Lower leg skin (tissue), 4 donors: ENCODE data around the gene RHBDL3. TPM values are rescaled to one million over a fixed set of nuclear protein-coding genes. Genes with fewer than 3 reads are reported as not detected.

Source experiments
- DNase-seq, 2 donors: peaks; one replicate each; pipeline ENCODE4 v3.0.0-alpha.2; 2019; ENCODE audit warnings: low spot score in 2 of 2
- H3K4me3 ChIP-seq: fragments of 200-600 bp; sonication (generic); 2 replicates; pipeline ENCODE4 v1.5.1; 2017; ENCODE audit warnings: mild to moderate bottlenecking, low read depth; ENCODE audit not compliant: poor library complexity, severe bottlenecking
- CTCF ChIP-seq, 3 donors: fragments of 450-650 bp; IDR thresholded peaks; one replicate each; pipeline ENCODE4 v1.5.1; 2016; ENCODE audit warnings: antibody characterized with exemption in 3 of 3, mild to moderate bottlenecking in 3 of 3, moderate library complexity in 2 of 3
- POLR2A ChIP-seq, 2 donors: fragments of 450-650 bp; IDR thresholded peaks; one replicate each; pipeline ENCODE4 v1.6.1; 2016 to 2017; ENCODE audit warnings: antibody characterized with exemption in 2 of 2, mild to moderate bottlenecking in 1 of 2, moderate library complexity in 1 of 2
- WGBS, 2 donors: methylation state at CpG; one replicate each; pipeline ENCODE4 v1.1.5; 2018; 5-methylcytosine and 5-hydroxymethylcytosine counted together
- intact Hi-C: fragments of 100-400 bp; cut with DNase I; formaldehyde crosslinking; loops from one replicate; pipeline ENCODE4 v1.15.0; 2023; ENCODE audit warnings: low total_unique reads
- total RNA-seq, 4 donors: library from RNA; depleted of rRNA; stranded (reverse); fragments of >200 nt; gene quantifications; one replicate each; pipeline ENCODE4 v1.1.0, GENCODE V29; 2016

Gene RHBDL3
- total RNA-seq, 4 donors from 2014 or later = 0.12 to 0.71 (median 0.55) TPM; not detected in 1

- no peak for DNase-seq
- no peak for TF ChIP-seq POLR2A (IDR thresholded peaks at IDR 0.05)
- no peak for TF ChIP-seq CTCF (IDR thresholded peaks at IDR 0.05)
- H3K4me3 ChIP-seq = no peak overlapping the region
- intact Hi-C loops = no loop called here
- 57 to 65% methylated on average over 19 of the region's 19 CpGs for WGBS, 2 donors
These were observed 9.7 kb downstream of the RHBDL3 start for GRCh38 chr17:32275060-32276042.

GRCh38 chr17:32276171-32276601 is 10.6 kb downstream of the RHBDL3 start:
- no peak overlapping the region for H3K4me3 ChIP-seq
- no peak for DNase-seq
- 63 to 74% methylated on average over 3 to 4 of the region's 4 CpGs for WGBS, 2 donors
- intact Hi-C loops = no loop called here
- no peak for TF ChIP-seq POLR2A (IDR thresholded peaks at IDR 0.05)
- no peak for TF ChIP-seq CTCF (IDR thresholded peaks at IDR 0.05)

DNA sequence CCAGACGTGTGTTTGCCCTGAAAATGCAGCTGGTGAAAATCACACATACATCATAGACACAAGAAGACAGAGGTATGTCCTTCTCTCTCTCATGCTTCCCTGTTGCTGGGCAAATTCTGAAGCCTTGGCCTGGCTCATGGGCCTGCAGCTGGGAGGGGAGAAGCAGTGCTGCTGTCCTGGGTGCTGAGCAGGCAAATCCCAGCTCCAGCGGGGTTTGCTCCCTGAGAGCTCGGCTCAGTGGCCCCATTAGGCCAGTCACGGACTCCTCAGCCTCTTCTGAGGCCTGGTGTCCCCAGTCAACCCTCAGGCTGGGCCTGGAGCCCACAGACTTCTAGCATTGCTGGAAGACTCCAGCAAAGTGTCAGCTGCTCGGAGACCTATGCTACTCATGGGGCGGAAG is 11.7 kb downstream of the RHBDL3 start:
- TF ChIP-seq POLR2A (IDR thresholded peaks at IDR 0.05) = no peak
- TF ChIP-seq CTCF (IDR thresholded peaks at IDR 0.05) = no peak
- intact Hi-C loops = no loop called here
- H3K4me3 ChIP-seq = no peak overlapping the region
- 76 to 80% methylated on average over 5 to 6 of the region's 6 CpGs for WGBS, 2 donors
- DNase-seq = no peak

- no peak for DNase-seq
- WGBS, 2 donors = 90 to 91% methylated on average over 2 of the region's 2 CpGs
- intact Hi-C loops = no loop called here
- H3K4me3 ChIP-seq = no peak overlapping the region
- TF ChIP-seq POLR2A (IDR thresholded peaks at IDR 0.05) (no peak), CTCF (IDR thresholded peaks at IDR 0.05) (no peak)
These were observed 13.2 kb downstream of the RHBDL3 start for GRCh38 chr17:32278815-32279214.

- DNase-seq = no peak
- no peak for TF ChIP-seq CTCF (IDR thresholded peaks at IDR 0.05)
- no peak for TF ChIP-seq POLR2A (IDR thresholded peaks at IDR 0.05)
- no peak overlapping the region for H3K4me3 ChIP-seq
- 81 to 88% methylated on average over 21 of the region's 21 CpGs for WGBS, 2 donors
- intact Hi-C loops = no loop called here
These were observed 14.5 kb downstream of the RHBDL3 start for GRCh38 chr17:32279891-32280716.
